GM12875 (cell line): Measurements from ENCODE around the gene GNB3.
A peak's percentile ranks its signal among the peaks of the same experiment; 100 is the strongest.
"Not testable (repeated sequence)": the region's sequence is repeated elsewhere in the genome, so short reads cannot be mapped to it uniquely, and the experiment has no call there.

Experiments
- H3K4me3 ChIP-seq: one replicate; pipeline ENCODE4 v1.5.1; 2011; ENCODE audit warnings: low read depth, low read length, control low read depth
- CTCF ChIP-seq: IDR thresholded peaks from 2 replicates; pipeline ENCODE4 v1.5.1; 2011; ENCODE audit warnings: low read depth, mild to moderate bottlenecking, control low read depth, inconsistent platforms, low read length, moderate library complexity, borderline replicate concordance; ENCODE audit not compliant: insufficient read depth

GNB3 gene

GRCh38 chr12:6887460-6887859 lies 46.7 kb downstream of the GNB3 start:
- TF ChIP-seq CTCF: no peak
- H3K4me3 ChIP-seq: no peak overlapping the region

- H3K4me3 ChIP-seq: no peak overlapping the region
- TF ChIP-seq CTCF: no peak
These were observed 47.6 kb downstream of the GNB3 start for GRCh38 chr12:6888360-6888759.

- H3K4me3 ChIP-seq: not testable (repeated sequence)
These were observed 48.1 kb downstream of the GNB3 start for GRCh38 chr12:6888794-6889193.

- H3K4me3 ChIP-seq: not testable (repeated sequence)
These were observed 49.2 kb downstream of the GNB3 start for GRCh38 chr12:6889775-6890573.

GRCh38 chr12:6890789-6891645 lies 50.3 kb downstream of the GNB3 start:
- peak overlapping the region; percentile 55 for H3K4me3 ChIP-seq
- peak; percentile 89 for TF ChIP-seq CTCF

DNA sequence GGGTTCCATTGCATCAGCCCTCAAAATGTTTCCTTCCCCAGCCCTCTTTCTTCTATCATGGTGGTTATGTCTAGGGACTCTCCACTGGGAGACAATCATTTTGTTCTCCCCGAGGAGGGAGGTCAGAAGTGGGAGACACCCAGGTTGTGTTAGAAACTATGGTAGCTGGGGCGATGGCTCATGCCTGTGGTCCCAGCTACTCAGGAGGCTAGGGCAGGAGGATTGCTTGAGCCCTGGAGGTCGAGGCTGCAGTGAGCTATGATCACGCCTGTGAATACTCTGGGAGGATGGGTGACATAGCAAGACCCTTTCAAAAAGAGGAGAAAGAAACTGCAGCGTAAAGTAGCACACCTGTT lies 50.9 kb downstream of the GNB3 start:
- H3K4me3 ChIP-seq: peak overlapping the region; percentile 55
- no peak for TF ChIP-seq CTCF

DNA sequence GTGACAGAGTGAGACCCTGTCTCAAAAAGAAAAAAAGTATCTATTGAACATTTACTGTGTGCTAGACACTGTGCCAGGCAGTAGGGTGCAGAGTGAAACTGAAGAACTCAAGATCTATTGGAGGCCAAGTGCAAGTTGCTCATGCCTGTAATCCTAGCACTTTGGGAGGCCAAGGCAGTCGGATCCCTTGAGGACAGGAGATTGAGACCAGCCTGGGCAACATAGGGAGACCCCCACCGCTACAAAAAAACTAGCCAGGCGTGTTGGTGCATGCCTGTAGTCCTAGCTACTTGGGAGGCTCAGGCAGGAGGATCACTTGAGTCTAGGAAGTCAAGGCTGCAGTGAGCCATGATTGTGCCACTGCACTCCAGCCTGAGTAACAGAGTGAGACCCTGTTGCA lies 52.0 kb downstream of the GNB3 start:
- not testable (repeated sequence) for H3K4me3 ChIP-seq

DNA sequence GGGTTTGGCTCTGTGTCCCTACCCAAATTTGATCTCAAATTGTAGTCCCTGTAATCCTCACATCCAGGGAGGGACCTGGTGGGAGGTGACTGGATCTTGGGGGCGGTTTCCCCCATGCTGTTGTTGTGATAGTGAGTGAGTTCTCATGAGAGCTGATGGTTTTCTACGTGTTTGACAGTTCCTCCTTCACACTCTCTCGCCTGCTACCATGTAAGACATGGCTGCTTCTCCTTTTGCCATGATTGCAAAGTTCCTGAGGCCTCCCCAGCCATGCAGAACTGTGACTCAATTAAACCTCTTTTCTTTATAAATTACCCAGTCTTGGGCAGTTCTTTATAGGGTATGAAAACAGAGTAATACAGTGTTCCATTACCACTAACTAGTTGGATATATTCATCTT lies 53.6 kb downstream of the GNB3 start:
- TF ChIP-seq CTCF: no peak
- H3K4me3 ChIP-seq: no peak overlapping the region
